ENCODE data around the gene PIGN. TPM values are rescaled to one million over a fixed set of nuclear protein-coding genes. Genes with fewer than 3 reads are reported as not detected.

The PIGN gene
- total and polyA plus RNA-seq, 2 of the 8 experiments (the other 6 are each of a cell fraction or from before 2014, with no cell fraction given) = 20.9 to 26.3 TPM

GRCh38 chr18:62097698-62098097 is 89.2 kb downstream of the PIGN start:
- no peak overlapping the region for H2AK5ac ChIP-seq (ENCODE audit: low read depth, low read length)
- H3K9ac ChIP-seq (replicated peaks in 1 of 4; ENCODE audit: extremely low read depth in 1 of 4, low read depth in 3 of 4, low read length in 3 of 4) = no peak overlapping the region
- H3K4me2 ChIP-seq (ENCODE audit: insufficient read depth in 1 of 2, low read depth in 2 of 2, low read length in 2 of 2) = no peak overlapping the region
- 86% methylated on average over 4 of the region's 4 CpGs; no CpG with 5 or more reads in 1 of the 2 experiments for WGBS, 2 experiments (ENCODE audit: extremely low coverage in 1 of 2, insufficient coverage in 1 of 2, insufficient read length in 1 of 2, insufficient replicate concordance in 2 of 2, low coverage in 1 of 2, low lambda C conversion rate in 2 of 2, missing lambda C conversion rate in 1 of 2)
- H3K56ac ChIP-seq (replicated peaks; ENCODE audit: insufficient read length, low read depth, low read length) = no peak overlapping the region
- H3K4me1 ChIP-seq (replicated peaks in 1 of 4; ENCODE audit: control insufficient read depth in 3 of 4, insufficient read depth in 4 of 4, low read length in 3 of 4) = no peaks in the 10 kb centered on the region
- no peak overlapping the region for H3K18ac ChIP-seq (ENCODE audit: extremely low read depth, low read length)
- no peaks in the 10 kb centered on the region; a peak in 2 of 8 replicates for H3K36me3 ChIP-seq (ENCODE audit: control insufficient read depth in 2 of 4, insufficient read depth in 4 of 4, low read length in 3 of 4)
- H3K23ac ChIP-seq (ENCODE audit: insufficient read length) = no peak overlapping the region
- FAIRE-seq = no peak
- no peaks in the 10 kb centered on the region for H3K79me1 ChIP-seq (ENCODE audit: low read depth, low read length)
- no peak overlapping the region for H2AFZ ChIP-seq (ENCODE audit: low read length)
- H3K79me2 ChIP-seq (ENCODE audit: control insufficient read depth in 1 of 2, insufficient read depth in 2 of 2, low read length in 2 of 2) = no peaks in the 10 kb centered on the region
- H2BK15ac ChIP-seq (ENCODE audit: low read length) = no peak overlapping the region
- H2BK120ac ChIP-seq (replicated peaks; ENCODE audit: low read depth, low read length) = no peak overlapping the region
- no peak overlapping the region for H4K8ac ChIP-seq (ENCODE audit: extremely low read depth, insufficient read depth, low read length)
- no peaks in the 10 kb centered on the region for H4K20me1 ChIP-seq (replicated peaks in 1 of 2; ENCODE audit: control insufficient read depth in 1 of 2, insufficient read depth in 2 of 2, low read length in 2 of 2)
- no peak overlapping the region for H2BK20ac ChIP-seq (ENCODE audit: low read length)
- H3K9me3 ChIP-seq (ENCODE audit: insufficient read depth in 2 of 2, low read depth in 1 of 2, low read length in 1 of 2) = 0 out of 4 replicates have a peak, but pooled peaks cover 0 to 2% of the 10 kb centered on the region in 2 experiments
- no peak overlapping the region for H3K4ac ChIP-seq (replicated peaks; ENCODE audit: insufficient read length, low read depth, low read length)
- no peak overlapping the region for H3K4me3 ChIP-seq (ENCODE audit: extremely low read depth in 1 of 4, insufficient read depth in 2 of 4, low read depth in 3 of 4, low read length in 4 of 4)
- no peak overlapping the region for H3K14ac ChIP-seq (ENCODE audit: insufficient read length)
- H2BK12ac ChIP-seq (ENCODE audit: low read depth, low read length) = no peak overlapping the region
- no peak overlapping the region for H3K27ac ChIP-seq (ENCODE audit: low read depth, low read length)
- H3K27me3 ChIP-seq (replicated peaks in 1 of 4; ENCODE audit: control insufficient read depth in 3 of 4, extremely low read depth in 1 of 4, insufficient read depth in 3 of 4, low read length in 3 of 4) = no peaks in the 10 kb centered on the region
- H4K91ac ChIP-seq (replicated peaks; ENCODE audit: insufficient read length, low read length) = no peak overlapping the region
- no peak overlapping the region for H4K5ac ChIP-seq (ENCODE audit: insufficient read length, low read depth, low read length)
- H3K23me2 ChIP-seq (ENCODE audit: low read depth, low read length) = no peaks in the 10 kb centered on the region
- POLR2A ChIA-PET (ENCODE audit: partially characterized antibody) = no interaction called here
- H2BK5ac ChIP-seq (ENCODE audit: low read depth, low read length) = no peak overlapping the region
- no peak for DNase-seq (ENCODE audit: low read depth in 1 of 2, low spot score in 2 of 2)
- CTCF ChIA-PET (ENCODE audit: partially characterized antibody) = no interaction called here
- TF ChIP-seq SUZ12 (IDR thresholded peaks at IDR 0.05; ENCODE audit: low read length) (no peak), GABPA (IDR thresholded peaks at IDR 0.05; ENCODE audit: borderline replicate concordance, insufficient read depth, low read length) (no peak), SIRT6 (IDR thresholded peaks at IDR 0.05; ENCODE audit: low read length) (no peak), RBBP5 (IDR thresholded peaks at IDR 0.05; ENCODE audit: borderline replicate concordance, low read depth, low read length) (no peak), NANOG (IDR thresholded peaks at IDR 0.05; ENCODE audit: insufficient read depth, low read depth, low read length, poor library complexity, severe bottlenecking) (no peak), RNF2 (IDR thresholded peaks at IDR 0.05; ENCODE audit: borderline replicate concordance, low read depth, low read length, missing control alignments, poor library complexity, severe bottlenecking) (no peak), TEAD4 (IDR thresholded peaks at IDR 0.05; ENCODE audit: low read depth, low read length) (no peak), RXRA (IDR thresholded peaks at IDR 0.05; ENCODE audit: insufficient read depth, low read depth, low read length) (no peak), SIN3A (conservative IDR thresholded peaks at IDR 0.05 in 1 of 2, IDR thresholded peaks at IDR 0.05 in 1 of 2; ENCODE audit: low read depth in 1 of 2, low read length in 2 of 2) (no peak), CTBP2 (IDR thresholded peaks at IDR 0.05; ENCODE audit: borderline replicate concordance, insufficient read depth, insufficient read length, low read length) (no peak), E2F6 (IDR thresholded peaks at IDR 0.05) (no peak)

All from H1 (cell line).